Esophagus mucosa (tissue), 1 donor: Measurements from ENCODE around the gene DSP. TPM values are rescaled to one million over a fixed set of nuclear protein-coding genes. Genes with fewer than 3 reads are reported as not detected.
A peak's percentile ranks its signal among the peaks of the same experiment; 100 is the strongest.

Experiments used
- ATAC-seq: fragments of 200-7000 bp; cut with Tn5 transposase; one replicate; pipeline ENCODE4 v1.9.1; 2020
- total RNA-seq: library from RNA; stranded (reverse); gene quantifications from one replicate; pipeline ENCODE4 v1.2.4, GENCODE V29; 2023
- donor health status: DM: yes; HTN: yes; CAD: no.

The DSP gene
- total RNA-seq, 1 donor from 2014 or later: 1,306 TPM

DNA sequence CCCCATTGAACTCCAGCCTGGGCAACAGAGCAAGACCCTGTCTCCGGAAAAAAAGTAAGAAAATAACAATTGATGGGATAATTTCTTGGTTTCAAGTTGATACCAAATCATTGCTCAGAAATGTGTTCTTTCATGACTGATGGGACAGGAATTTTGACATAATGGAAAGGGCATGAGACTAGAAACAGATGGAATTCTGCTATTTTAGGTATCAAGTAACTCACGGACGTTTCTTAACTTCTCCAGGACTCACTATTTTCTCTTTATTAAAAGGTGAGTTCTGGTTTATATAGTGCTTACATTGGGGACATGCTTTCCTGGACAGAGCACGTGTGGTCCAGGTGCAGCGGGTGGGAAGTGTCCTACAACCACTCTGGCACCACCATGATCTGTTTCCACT lies 6.0 kb upstream of the DSP start:
- no peak for ATAC-seq

DNA sequence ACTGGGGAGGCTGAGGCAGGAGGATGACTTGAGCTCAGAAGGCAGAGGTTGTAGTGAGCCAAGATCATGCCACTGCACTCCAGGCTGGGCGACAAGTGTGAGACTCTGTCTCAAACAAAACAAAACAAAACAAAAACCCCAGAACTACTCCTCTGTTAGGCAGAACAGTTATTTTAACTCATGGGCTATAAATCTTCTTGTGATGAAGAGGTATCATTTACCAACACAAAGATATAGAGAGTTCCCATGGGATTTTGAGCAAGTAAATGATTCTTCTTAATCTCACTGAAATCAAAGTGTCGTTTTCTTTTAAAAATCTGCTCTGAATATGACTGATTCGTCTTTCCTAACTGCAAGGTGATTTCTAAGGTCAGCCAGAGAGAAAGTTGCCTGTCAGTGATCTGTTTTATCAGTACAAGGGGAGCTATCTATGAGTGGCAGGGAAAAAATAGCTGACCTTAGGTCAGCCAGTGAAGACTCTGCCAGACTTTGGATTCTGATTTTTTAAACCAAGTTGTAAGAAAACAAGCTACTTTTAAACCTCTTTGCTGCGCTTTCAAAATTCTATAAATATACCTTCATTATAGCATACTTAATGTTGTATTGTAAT lies 3.8 kb upstream of the DSP start:
- no peak for ATAC-seq

DNA sequence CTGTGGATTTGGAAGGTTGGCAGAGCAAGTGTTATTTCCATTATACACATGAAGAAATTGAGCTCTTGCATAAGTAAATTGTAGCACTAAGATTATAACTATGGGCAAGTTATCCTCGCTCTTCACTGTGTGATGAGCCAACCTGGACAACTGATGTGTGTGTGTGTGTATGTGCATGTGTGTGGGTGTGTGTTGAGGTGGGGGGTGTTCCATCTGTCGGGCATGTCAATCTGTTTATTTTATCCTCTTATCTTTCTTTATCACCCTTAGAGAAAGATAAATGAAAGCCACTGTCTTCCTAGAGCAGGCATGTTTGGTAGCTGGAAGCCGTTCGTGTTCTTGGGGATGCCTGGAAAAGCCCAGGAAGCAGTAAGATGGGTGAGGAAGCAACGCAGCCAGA lies 3.0 kb upstream of the DSP start:
- ATAC-seq: no peak

DNA sequence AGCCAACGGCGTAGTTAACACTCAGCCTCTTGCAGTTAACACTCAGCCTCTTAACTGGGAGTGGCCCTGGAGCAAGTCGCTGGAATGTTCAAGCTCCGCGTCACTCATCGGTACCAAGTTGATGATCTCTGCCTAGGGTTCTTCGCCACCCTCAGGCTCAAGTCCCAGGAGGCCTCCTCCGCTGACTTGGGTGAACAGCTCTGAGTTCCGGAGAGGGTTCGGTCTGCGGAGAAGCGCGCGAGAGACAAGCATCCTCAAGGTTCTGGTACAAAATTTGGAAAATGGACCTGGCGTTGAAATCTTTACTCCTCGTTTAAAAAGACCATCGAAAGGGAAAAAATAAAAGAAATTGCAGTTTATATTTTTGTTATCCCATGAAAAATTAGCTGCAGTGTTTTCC lies 876 bp upstream of the DSP start:
- ATAC-seq: peak; percentile 42

DNA sequence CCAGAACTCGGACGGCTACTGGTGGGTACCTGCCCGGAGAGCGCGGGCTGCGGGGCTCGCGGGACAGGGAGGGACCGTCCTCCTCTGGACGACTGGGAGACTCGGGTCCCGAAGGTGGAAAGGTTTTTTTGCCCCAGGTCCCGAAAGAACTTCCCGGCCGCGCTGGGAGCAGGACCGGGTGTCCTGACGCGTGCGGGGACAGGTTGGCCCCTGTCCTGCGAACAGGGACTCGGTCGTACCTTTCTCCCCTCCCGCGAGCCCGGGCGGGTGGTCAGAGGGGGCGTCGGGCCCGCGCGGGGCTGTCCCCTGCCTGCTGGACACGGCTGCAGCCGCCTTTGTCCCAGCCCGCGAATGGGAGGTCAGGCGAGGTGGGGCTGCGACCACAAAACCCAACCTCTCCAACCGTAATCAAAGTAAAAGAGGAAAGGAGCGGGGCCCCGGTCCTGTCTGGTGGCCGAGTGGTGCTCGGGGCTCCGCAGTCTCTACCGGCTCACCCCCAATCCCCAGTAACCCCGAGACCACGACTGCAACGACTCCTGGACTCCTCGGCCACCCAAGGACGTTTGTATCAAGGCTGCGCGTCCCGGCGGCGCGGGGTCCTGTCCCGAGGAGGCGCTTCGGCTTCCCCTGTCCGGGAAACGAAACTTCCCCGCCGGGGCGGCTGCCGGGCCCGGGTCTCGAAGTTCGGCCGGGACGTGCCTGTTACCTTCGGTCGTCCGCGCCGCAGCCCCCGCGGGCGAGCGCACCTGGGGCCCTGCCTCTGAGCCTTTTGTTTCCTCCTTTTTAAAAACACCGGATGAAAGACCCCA lies 798 bp downstream of the DSP start:
- ATAC-seq: peak; percentile 3

DNA sequence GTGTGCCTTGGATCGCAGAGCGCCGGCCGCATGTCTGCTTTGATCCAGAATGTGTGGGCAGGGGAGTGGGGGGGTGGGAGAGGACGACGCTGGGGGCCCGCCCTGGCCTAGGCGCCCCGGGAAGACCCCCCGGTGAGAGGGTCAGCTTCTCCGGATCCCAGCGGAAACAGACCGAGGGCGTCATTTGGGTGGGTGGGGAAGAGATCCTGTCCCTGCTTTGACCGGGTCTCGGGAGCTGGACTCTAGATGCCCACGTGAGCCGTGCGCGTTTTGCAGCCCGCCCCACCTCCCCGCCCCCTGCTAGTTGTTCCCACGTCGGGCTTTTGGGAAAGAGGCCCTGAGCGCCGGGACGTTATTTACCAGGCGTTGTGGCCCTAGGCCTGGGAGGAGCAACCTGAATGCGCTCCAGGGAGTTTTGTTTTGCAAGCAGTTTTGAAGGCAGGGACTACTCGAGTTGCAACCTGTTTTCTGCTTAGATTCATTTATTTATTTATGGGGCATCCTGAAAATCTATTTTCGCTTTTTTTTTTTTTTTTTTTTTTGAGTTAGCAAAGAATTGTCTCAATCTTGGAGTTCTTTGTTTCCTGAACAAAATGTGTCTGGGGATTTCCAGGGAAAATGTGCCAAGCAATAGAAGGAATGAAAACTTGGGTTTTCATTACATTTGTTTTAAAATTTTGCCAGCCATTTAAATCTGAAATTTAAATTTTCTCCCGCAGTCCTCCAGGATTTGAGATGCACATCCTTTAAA lies 1.6 kb downstream of the DSP start:
- peak; percentile 39 for ATAC-seq

DNA sequence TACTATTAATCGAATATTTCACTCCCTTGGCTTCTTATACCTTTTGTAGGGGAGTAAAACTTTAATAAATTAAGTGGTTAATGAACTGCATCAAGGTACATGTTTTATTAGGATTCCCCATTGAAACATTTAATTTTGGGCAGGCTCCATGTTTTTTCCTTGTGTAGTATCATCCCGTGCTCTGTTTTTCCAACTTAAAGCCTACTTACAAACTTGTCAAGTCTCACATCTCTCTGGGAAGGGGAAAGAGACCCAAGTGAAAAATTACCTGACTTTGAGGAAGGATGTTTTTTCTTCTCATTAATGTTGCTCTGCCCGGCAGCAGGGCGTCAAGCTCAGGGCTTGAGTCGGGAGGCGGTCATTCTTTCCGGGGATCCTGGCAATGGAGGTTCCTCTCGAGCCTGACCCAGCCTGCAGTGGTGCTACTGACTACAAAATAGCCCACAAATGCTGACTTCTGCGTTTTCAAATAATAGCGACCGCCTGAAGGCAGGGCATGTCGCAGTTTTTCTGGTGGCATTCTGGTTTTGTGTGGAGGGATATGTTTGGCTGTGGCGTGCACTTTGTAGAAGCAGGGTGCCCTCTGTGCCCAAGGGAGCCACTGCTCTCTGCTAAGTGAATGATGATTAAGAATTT lies 2.4 kb downstream of the DSP start:
- ATAC-seq: no peak

DNA sequence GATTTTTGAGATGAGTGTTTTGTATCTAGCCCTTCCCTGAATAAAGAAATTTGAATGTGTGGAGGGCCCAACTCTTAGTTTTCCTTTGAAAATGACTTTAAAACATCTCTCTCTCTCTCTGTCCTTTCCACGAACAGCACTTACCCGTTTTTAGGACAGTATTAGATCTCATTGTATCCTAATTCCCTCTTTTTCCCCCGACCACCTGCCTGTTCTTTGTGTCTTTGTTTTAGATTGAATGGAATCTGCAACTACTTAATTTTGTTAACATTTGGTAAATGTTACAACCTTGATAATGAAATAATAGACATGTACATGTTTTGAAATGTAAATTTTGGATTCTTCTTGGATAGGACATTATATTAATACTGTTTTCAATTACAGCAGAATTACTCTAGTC lies 3.1 kb downstream of the DSP start:
- ATAC-seq: no peak

DNA sequence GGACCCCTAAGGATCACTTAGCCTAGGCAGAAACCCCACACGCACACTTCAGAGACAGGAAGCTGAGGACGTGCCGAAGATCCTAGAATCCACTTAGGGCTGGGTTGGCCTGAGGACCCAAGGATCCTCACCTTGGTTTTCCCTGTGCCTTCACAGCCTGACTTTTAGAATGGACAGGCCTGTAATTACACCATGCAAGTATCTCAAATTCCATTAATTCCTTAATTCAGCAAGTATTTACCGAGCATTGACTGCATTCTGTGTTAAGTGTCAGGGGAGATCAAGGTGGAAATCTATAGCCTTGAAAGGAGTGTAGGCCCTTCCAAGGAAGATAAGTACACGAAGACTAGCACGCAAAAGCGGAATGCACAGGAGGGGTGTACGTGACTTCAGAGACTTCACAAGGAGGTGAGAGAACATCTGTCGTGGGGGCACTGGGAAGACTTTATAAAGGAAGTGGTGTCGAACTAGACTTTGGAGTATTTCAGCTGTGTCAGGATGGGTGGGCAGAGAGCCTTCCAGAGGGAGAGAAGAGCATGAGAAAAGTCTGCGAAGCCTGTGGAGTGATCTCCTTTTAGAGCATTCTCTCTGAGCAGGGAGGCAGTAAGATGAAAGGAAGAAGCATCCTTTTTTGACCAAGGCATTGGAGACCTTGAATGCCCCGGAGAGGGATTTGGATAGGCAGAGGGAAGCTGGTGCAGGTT lies 4.0 kb downstream of the DSP start:
- ATAC-seq: no peak

DNA sequence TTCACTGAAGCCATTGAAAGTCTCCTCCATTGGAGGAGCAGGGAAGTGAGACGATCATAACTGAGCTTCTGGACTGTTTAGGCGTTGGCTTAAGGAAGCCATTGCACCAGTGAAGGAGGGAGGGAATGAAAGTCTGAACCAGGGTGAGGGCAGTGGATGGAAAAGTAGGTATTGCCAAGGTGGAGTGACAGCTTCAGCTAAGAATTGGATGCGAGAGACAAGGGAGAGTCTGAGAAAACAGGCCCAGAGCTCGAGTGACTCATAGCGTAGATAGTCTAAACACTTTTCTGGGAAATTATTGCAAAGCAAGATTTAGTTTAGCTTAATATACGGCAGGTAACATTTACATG lies 4.5 kb downstream of the DSP start:
- peak; percentile 1 for ATAC-seq

DNA sequence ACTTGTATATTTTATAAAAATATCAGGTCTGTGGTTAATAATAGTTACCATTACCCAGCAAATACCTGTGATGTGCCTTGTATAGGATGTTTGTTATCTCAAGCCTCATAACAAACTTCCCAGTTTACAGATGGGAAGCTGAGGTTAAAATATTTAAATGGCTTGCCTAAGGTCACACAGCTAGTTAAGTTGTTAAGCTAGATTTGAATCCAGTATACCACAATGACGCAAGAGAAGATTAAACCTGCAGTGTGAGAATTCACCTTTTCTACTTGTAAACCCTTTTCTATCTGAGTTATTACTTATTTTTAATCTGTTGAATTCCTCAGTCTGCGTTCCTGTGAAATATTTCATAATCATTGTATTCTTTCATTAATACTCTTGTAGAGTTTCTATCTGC lies 4.9 kb downstream of the DSP start:
- no peak for ATAC-seq

DNA sequence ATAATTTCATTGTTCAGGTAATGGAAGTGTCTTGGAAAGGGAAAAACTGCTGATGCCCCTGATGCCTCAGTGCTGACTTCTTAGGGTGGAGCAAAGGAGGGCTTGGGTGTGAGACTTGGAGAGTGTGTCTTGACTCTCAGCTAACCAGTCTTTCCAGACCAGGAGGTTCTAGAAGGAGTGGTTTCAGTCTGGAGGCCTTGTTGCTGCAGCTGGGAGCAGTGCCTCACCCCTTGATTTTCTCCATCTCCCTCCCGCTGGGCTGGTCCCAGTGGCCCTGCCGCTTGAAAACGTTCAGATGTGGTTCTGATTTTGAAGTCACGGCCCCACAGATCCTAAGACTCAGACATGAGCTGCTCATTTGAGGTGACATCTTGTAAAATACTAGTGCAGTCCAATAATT lies 5.4 kb downstream of the DSP start:
- peak; percentile 64 for ATAC-seq

DNA sequence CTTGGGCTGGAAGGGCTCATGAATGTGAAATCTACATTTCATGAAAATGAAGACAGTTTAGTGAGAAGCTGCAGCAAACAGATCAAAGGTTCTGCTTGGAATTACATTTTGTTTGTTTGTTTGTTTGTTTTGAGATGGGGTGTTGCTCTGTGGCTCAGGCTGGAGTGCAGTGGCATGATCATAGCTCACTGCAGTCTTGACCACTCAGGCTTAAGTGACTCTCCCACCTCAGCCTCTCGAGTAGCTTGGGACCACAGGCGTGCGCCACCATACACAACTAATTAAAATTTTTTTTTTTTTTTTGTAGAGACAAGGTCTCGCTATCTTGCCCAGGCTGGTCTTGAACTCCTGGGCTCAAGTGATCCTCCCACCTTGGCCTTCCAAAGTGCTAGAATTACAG lies 5.8 kb downstream of the DSP start:
- ATAC-seq: no peak

DNA sequence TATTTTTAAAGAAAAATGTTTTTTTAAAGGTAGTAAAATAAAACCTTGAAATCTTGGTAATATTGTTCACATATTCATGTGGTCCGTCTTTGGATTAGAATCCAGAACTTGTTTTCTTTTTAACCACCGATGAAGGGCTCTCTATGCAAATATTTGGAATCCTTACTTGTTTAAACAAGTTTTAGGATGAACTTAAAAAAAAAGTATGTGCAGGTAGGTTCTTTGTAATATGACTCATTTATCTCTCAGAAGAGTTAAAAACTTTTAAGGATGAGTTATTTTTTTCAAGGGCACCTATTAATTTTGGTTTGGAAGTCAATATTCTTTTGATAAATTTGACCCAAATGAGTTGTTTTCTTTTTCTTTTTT lies 8.9 kb downstream of the DSP start:
- ATAC-seq: no peak

DNA sequence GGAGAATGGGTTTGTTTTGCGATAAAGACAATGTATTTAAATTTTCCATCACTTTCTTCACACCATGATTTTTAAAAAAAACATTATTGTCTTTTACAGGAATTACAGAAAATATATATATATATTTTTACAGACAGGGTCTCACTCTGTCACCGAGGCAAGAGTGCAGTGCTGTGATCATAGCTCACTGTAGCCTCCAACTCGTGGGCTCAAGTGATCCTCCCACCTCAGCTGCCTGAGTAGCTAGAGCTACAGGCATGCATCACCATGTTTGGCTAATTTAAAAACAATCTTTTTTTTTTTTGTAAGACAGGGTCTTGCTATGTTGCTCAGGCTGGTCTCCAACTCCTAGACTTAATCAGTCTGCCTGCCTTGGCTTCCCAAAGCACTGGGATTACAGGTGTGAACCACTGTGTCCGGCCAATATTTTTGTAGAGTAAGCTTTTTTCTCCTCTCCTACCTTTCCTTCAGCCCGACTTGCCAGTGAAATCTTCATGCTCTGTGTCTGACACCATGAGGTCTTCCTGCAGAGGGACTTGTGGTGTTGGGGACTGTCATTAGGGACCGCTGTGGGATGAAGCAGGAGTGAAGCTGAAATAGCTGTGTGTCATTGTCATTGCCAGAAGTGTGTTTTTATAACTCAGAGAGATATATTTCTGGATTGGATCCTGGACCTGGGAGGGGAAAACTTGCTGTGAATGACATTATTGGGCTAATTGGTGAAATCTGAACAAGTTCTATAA lies 13.2 kb downstream of the DSP start:
- ATAC-seq: no peak

DNA sequence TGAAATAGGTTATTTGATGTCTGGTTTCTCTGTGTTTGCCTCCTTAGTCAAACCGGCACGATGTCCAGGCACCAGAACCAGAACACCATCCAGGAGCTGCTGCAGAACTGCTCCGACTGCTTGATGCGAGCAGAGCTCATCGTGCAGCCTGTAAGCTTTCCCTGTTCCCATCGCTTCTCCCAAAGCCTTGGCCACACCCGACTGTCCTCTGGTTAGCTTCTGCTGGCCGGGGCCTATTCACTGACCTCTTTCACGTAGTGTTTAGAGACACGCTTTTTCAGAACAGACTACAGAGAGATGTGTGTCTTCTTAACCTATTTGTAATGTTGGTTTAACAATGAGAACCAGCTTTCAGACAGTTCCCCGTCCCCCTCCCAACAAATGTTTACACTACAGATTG lies 14.2 kb downstream of the DSP start:
- ATAC-seq: no peak

DNA sequence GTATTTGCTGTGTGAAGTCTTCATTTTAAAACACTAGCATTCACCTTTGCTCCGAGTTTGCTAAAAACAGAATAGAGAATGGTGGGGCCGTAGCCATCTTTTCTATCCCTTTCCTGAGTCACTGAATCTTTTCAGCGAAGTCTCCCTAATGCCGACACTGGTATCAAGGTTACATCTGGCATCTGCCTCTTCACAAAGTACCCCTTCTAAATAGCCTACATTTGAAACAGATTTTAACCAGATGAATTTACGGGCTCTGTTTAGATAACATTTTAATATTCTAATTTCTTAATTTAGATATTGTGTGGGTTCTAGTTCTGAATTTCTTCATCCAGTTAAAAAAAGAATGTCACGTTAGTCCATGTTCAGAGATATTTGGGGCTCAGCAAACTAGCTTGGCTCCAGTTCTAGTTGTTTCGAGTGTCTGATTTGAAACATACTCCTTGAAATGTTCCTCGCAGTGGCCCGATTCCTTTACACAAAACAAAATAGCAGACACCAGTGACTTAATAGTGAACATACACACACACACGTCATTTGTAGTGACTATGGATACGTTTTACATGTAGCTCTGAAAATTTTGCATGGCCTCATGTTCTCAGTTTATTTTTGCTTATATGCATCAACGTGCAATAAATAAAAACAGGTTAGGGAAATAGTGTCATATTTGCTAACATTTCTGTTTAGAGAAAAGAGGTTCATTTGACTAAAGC lies 15.1 kb downstream of the DSP start:
- ATAC-seq: no peak

DNA sequence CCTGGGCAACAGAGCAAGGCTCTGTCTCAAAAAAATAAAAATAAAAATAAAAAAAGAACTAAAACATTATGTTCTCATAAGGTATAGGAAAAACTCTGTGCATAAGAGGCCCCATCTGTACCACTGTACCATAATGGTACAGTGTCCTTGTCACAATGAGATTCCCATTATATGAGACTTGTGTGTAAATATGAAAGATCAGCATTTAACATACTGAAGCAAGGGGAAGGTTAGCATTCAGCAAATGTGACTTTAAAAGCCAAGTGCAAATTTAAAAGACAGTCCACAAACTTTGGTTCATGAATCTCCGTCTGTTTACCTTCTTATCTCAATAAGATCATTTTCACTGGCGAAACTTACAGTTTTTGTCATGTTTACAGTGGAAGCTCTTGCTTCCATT lies 16.2 kb downstream of the DSP start:
- no peak for ATAC-seq

DNA sequence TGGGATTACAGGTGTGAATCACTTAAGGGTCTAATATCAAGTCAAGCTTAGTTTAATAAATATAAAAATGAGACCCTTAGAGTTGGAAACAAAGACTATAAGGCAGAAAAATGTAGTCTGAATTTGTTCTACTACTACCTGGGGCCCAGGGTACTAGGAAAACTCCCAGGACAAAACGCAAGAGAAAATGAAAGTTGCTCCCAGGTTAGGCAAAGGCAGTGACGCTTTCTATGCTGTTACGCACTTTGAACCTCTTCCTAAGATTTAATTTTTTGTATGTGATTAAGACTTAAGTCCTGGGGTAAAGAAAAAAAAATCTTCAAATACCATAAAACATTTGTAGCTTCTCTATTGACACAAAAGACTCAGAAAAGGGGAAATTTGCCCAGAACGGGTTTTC lies 17.3 kb downstream of the DSP start:
- ATAC-seq: no peak

DNA sequence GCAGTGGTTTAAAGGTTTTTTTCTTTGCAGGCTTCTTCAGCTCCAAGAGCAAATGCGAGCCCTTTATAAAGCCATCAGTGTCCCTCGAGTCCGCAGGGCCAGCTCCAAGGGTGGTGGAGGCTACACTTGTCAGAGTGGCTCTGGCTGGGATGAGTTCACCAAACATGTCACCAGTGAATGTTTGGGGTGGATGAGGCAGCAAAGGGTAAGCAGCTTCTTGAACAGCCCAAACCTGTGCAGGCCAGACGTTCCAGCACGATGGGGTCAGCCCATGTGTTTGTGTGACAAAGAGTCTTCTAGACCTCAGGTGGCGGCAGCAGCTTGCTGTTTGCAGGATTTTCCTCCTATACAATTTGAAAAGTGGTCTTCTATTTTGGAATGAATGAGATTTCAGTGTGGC lies 17.7 kb downstream of the DSP start:
- peak; percentile 48 for ATAC-seq

DNA sequence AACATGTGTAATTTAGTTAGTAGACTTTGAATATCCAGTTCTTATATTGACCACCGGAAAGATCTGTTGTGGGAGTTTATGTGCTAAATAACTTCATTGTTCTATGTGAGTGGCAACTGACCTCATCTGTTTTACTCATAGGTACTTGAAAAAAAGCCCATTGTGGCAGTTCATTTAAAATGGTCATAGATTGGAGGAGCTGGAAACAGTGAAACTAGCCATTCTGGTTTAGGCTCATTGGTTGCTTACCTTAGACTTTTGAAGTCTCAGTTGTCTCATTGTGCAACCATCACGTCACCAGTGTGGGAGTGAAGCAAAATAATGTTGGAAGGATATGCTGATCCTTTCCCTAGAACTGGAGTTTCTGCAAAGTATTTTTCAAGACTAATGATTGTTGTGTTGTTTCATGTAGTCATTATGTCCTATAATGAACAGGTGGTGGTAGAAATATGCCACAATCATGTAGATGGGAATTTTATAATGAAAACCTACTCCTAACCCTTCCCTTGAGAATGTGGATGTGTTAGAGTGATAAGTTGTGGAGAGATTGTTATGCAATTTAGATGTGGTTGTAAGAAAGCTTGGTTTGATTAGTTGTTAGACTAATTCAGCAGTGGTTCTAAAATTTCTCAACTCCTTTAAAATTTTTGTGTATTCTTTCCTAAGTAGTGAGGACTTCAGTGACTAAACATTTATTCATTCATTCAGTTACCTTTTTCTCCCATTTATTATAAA lies 18.3 kb downstream of the DSP start:
- peak; percentile 81 for ATAC-seq
